Thoracic aorta (tissue), 2 donors: ENCODE measurements around the gene HIF3A. TPM values are rescaled to one million over a fixed set of nuclear protein-coding genes. Genes with fewer than 3 reads are reported as not detected.

ENCODE experiments used
- ATAC-seq: fragments of 150-250 bp; one replicate; pipeline ENCODE4 v1.8.0; 2017; ENCODE audit warnings: low read depth; ENCODE audit not compliant: insufficient number of reproducible peaks, low FRiP score
- DNase-seq: peaks from one replicate; pipeline ENCODE4 v3.0.0-alpha.2; 2020; ENCODE audit warnings: low spot score
- H3K27ac ChIP-seq, 2 donors: fragments of 200-600 bp; sonication (generic); 1 replicate in 1 of 2; 2 replicates in 1 of 2; pipeline ENCODE4 v1.5.1; 2016; ENCODE audit warnings: mild to moderate bottlenecking in 2 of 2, moderate library complexity in 2 of 2
- H3K27me3 ChIP-seq: fragments of 200-600 bp; sonication (generic); replicated peaks from 2 replicates; pipeline ENCODE4 v1.6.0; 2016; ENCODE audit warnings: mild to moderate bottlenecking; ENCODE audit not compliant: insufficient read depth
- H3K36me3 ChIP-seq: fragments of 200-600 bp; sonication (generic); one replicate; pipeline ENCODE4 v1.5.1; 2016
- H3K4me1 ChIP-seq, 2 donors: fragments of 200-600 bp; sonication (generic); 1 replicate in 1 of 2; 2 replicates in 1 of 2; pipeline versions ENCODE4 v1.5.1 to v1.6.0; 2016; ENCODE audit warnings: low read depth in 2 of 2, mild to moderate bottlenecking in 1 of 2; ENCODE audit not compliant: control insufficient read depth in 1 of 2
- H3K4me3 ChIP-seq: fragments of 200-600 bp; sonication (generic); 2 replicates; pipeline ENCODE4 v1.5.1; 2016; ENCODE audit warnings: mild to moderate bottlenecking
- H3K9me3 ChIP-seq: fragments of 200-600 bp; sonication (generic); 2 replicates; pipeline ENCODE4 v1.5.1; 2016
- total RNA-seq, 2 donors: library from RNA; depleted of rRNA; stranded (reverse); fragments of >200 nt; gene quantifications; one replicate each; pipeline versions ENCODE4 v1.1.0 to v1.2.3, GENCODE V29; 2016
- TF ChIP-seq, protein P1 (sequence below): fragments of 200-600 bp; sonication (generic); IDR thresholded peaks from one replicate; pipeline ENCODE4 v1.5.1; 2019; ENCODE audit warnings: antibody characterized with exemption

The HIF3A gene
- total RNA-seq, 2 donors from 2014 or later: 85.6 to 189 TPM

- peak overlapping the region in 1 of 2 donors; percentile 27 for H3K27ac ChIP-seq
- peaks cover 3 to 9% of the 10 kb centered on the region in 2 donors for H3K4me1 ChIP-seq
- ATAC-seq (no peak), DNase-seq (no peak)
- no peaks in the 10 kb centered on the region for H3K27me3 ChIP-seq
- peaks cover 10% of the 10 kb centered on the region for H3K9me3 ChIP-seq
- no peaks in the 10 kb centered on the region for H3K36me3 ChIP-seq
- no peak overlapping the region for H3K4me3 ChIP-seq
- TF ChIP-seq, protein P1, sequence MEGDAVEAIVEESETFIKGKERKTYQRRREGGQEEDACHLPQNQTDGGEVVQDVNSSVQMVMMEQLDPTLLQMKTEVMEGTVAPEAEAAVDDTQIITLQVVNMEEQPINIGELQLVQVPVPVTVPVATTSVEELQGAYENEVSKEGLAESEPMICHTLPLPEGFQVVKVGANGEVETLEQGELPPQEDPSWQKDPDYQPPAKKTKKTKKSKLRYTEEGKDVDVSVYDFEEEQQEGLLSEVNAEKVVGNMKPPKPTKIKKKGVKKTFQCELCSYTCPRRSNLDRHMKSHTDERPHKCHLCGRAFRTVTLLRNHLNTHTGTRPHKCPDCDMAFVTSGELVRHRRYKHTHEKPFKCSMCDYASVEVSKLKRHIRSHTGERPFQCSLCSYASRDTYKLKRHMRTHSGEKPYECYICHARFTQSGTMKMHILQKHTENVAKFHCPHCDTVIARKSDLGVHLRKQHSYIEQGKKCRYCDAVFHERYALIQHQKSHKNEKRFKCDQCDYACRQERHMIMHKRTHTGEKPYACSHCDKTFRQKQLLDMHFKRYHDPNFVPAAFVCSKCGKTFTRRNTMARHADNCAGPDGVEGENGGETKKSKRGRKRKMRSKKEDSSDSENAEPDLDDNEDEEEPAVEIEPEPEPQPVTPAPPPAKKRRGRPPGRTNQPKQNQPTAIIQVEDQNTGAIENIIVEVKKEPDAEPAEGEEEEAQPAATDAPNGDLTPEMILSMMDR: no peak
Observed at GRCh38 chr19:46289724-46290619, 6.9 kb upstream of the HIF3A start.

GRCh38 chr19:46291829-46292228 lies 5.0 kb upstream of the HIF3A start:
- no peak overlapping the region for H3K4me3 ChIP-seq
- peaks cover 6 to 18% of the 10 kb centered on the region in 2 donors for H3K4me1 ChIP-seq
- DNase-seq (no peak), ATAC-seq (no peak)
- H3K36me3 ChIP-seq: no peaks in the 10 kb centered on the region
- TF ChIP-seq, protein P1: no peak
- H3K27me3 ChIP-seq: no peaks in the 10 kb centered on the region
- H3K27ac ChIP-seq: no peak overlapping the region
- peaks cover 10% of the 10 kb centered on the region for H3K9me3 ChIP-seq

- no peak for ATAC-seq
- H3K9me3 ChIP-seq: peaks cover 10% of the 10 kb centered on the region
- H3K4me1 ChIP-seq: peaks cover 15 to 34% of the 10 kb centered on the region in 2 donors
- no peak overlapping the region for H3K27ac ChIP-seq
- DNase-seq: no peak
- no peak overlapping the region for H3K4me3 ChIP-seq
- TF ChIP-seq, protein P1: no peak
- no peaks in the 10 kb centered on the region for H3K36me3 ChIP-seq
- H3K27me3 ChIP-seq: no peaks in the 10 kb centered on the region
Observed at GRCh38 chr19:46294494-46294893, 2.3 kb upstream of the HIF3A start.

DNA sequence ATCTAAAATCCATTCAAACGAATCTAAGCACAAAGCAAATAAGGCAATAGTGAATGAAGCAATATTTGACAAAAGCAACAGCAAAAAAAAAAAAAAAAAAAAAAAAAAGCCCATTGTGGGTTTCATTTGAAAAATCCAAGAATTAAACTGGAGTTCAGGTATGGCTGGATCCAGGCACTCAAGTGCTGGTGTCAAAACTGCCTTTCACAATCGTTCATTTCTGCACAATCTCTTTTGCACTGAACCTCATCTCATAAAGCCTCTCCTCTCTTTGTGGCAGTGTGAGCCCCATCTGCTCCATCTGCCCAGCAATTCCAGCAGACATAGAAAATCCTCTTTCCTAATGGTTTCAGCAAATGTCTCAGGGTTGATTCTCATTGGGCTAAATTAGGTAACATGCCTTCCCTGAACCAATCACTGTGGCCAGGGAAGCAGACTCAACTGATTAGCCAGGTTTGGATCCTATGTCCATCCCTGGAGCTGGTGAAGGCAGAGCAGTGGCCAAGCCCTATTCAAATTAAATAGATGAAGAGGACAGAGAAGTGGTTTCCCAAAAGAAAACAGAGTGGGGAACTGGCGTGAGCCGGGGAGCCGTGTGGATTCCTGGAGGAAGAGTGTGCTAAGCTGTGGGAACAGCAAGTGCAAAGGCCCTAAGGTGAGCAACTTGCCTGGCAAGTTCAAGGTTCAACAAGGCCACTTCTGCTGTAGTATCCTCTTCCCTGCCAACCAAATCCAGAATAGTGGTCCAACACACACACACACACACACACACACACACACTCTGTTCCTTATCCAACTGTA lies 1.2 kb upstream of the HIF3A start:
- peaks cover 4% of the 10 kb centered on the region for H3K9me3 ChIP-seq
- peaks cover 24 to 43% of the 10 kb centered on the region in 2 donors for H3K4me1 ChIP-seq
- H3K36me3 ChIP-seq: no peaks in the 10 kb centered on the region
- no peaks in the 10 kb centered on the region for H3K27me3 ChIP-seq
- no peak for ATAC-seq
- no peak overlapping the region for H3K4me3 ChIP-seq
- TF ChIP-seq, protein P1: no peak
- DNase-seq: no peak
- H3K27ac ChIP-seq: no peak overlapping the region

DNA sequence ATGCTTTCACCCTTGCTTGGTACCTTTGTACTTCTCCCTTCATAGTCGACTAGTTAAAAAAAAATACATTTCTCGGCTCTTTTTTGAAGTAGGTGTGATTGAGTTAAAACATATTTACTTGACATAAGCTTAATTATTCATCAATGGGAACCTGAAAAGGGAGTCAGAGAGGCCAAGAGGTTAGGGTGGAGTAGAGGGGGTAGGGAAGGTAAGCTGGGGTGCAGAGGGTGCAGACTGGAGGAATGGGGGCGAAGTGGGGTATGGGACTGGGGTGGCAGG lies 701 bp upstream of the HIF3A start:
- Histone ChIP-seq H3K9me3 (peaks cover under 1% of the 10 kb centered on the region), H3K4me1 (peaks cover 25 to 48% of the 10 kb centered on the region in 2 donors), H3K27me3 (no peaks in the 10 kb centered on the region), H3K4me3 (no peak overlapping the region), H3K36me3 (no peaks in the 10 kb centered on the region), H3K27ac (no peak overlapping the region)
- ATAC-seq (no peak), DNase-seq (no peak)
- TF ChIP-seq, protein P1: no peak
